Cardiac fibroblast (primary cell): ENCODE data around the gene C15orf61.

Source experiments
- DNase-seq, 2 donors: peaks; one replicate each; pipeline versions ENCODE4 v3.0.0 to v3.0.0-alpha.2; 2010; ENCODE audit warnings: low read depth in 2 of 2
- H3K4me3 ChIP-seq, 2 donors: replicated peaks in 1 of 2; 1 replicate in 1 of 2; 2 replicates in 1 of 2; pipeline ENCODE4 v1.5.1; 2011; ENCODE audit warnings: low read depth in 2 of 2, low read length in 2 of 2, mild to moderate bottlenecking in 2 of 2, moderate library complexity in 1 of 2
- TF ChIP-seq, protein P1 (sequence below): IDR thresholded peaks from one replicate; pipeline ENCODE4 v1.5.1; 2011; ENCODE audit warnings: low read depth, mild to moderate bottlenecking, low read length, inconsistent platforms

C15orf61 gene

GRCh38 chr15:67506775-67507747 is 13.9 kb upstream of the C15orf61 start:
- TF ChIP-seq, protein P1, sequence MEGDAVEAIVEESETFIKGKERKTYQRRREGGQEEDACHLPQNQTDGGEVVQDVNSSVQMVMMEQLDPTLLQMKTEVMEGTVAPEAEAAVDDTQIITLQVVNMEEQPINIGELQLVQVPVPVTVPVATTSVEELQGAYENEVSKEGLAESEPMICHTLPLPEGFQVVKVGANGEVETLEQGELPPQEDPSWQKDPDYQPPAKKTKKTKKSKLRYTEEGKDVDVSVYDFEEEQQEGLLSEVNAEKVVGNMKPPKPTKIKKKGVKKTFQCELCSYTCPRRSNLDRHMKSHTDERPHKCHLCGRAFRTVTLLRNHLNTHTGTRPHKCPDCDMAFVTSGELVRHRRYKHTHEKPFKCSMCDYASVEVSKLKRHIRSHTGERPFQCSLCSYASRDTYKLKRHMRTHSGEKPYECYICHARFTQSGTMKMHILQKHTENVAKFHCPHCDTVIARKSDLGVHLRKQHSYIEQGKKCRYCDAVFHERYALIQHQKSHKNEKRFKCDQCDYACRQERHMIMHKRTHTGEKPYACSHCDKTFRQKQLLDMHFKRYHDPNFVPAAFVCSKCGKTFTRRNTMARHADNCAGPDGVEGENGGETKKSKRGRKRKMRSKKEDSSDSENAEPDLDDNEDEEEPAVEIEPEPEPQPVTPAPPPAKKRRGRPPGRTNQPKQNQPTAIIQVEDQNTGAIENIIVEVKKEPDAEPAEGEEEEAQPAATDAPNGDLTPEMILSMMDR = no peak
- peak; percentile 67 to 72 for DNase-seq
- no peak overlapping the region for H3K4me3 ChIP-seq

DNA sequence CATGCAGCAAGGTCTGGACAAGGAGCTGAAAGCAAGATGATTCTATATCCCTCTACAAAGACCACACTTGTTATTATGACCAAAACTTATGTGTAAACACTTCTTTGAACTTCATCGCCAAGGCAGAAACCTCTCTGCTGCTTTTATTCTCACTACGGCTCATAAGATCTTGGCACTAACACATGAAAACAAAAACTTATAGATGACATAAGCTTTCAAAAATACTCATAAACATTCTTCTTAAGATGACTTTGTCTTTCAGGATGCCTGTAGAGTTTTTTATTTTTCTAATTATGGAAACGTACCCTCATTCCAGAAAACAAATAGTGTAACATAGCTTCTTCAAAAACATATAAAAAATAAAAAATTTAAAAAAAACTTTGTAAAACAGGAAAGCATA is 12.5 kb upstream of the C15orf61 start:
- DNase-seq = peak in 1 of 2 donors; percentile 49
- TF ChIP-seq, protein P1 = no peak
- no peak overlapping the region for H3K4me3 ChIP-seq

- no peak overlapping the region for H3K4me3 ChIP-seq
- TF ChIP-seq, protein P1 = no peak
Measured at GRCh38 chr15:67509918-67510317, 11.0 kb upstream of the C15orf61 start.

GRCh38 chr15:67510597-67511190 is 10.2 kb upstream of the C15orf61 start:
- no peak overlapping the region for H3K4me3 ChIP-seq
- DNase-seq = peak; percentile 29 to 75
- TF ChIP-seq, protein P1 = no peak

More at GRCh38 chr15:67509918-67510317, 11.0 kb upstream of the C15orf61 start:
- DNase-seq = no peak

- H3K4me3 ChIP-seq = no peak overlapping the region
- peak in 1 of 2 donors; percentile 18 for DNase-seq
- TF ChIP-seq, protein P1 = no peak
Measured at GRCh38 chr15:67511606-67512005, 9.3 kb upstream of the C15orf61 start.

DNA sequence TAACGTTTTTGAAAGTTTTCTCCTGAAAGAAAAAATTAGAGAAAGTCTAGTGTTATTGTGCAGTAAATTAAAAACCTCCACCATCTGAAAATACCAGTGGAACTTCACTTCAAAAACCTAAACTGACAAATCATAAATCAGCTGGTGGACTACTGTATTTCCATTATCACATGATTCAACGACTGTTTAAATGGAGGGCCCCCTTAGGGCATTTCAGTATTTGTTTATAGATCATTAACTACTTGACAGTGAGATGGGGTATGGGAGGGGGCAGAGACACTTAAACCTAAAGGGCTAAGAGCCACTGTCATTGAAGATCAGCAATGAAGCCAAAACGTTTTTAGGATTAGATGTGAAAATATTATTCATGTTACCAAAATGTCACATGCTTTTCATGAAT is 8.8 kb upstream of the C15orf61 start:
- no peak for DNase-seq
- TF ChIP-seq, protein P1 = no peak
- no peak overlapping the region for H3K4me3 ChIP-seq
